ENCODE results near the gene SYTL2. TPM values are rescaled to one million over a fixed set of nuclear protein-coding genes. Genes with fewer than 3 reads are reported as not detected.
"Not testable (repeated sequence)": the region's sequence is repeated elsewhere in the genome, so short reads cannot be mapped to it uniquely, and the experiment has no call there.

The SYTL2 gene
- total and polyA plus RNA-seq, 9 donors, result 50.8 to 99.5 (median 61.2) TPM

- not testable (repeated sequence) for H3K27ac ChIP-seq (ENCODE audit: low read length); H3K27me3 ChIP-seq (ENCODE audit: control insufficient read depth, insufficient read depth, low read length); H3K36me3 ChIP-seq (ENCODE audit: control insufficient read depth, insufficient read depth, low read length); DNase-seq; H3K4me3 ChIP-seq (ENCODE audit: low read length); H3K9me3 ChIP-seq (replicated peaks; ENCODE audit: control insufficient read depth, low read depth, low read length); H3K4me1 ChIP-seq (ENCODE audit: control insufficient read depth, insufficient read depth, low read length)
- no CpG with 5 or more reads among the region's 3 CpGs for WGBS (ENCODE audit: insufficient coverage)
These were observed 33.4 kb downstream of the SYTL2 start for GRCh38 chr11:85777603-85777972.

GRCh38 chr11:85776951-85777602 is 33.9 kb downstream of the SYTL2 start:
- no peak overlapping the region for H3K27ac ChIP-seq (ENCODE audit: low read length)
- no peaks in the 10 kb centered on the region for H3K36me3 ChIP-seq (ENCODE audit: control insufficient read depth, insufficient read depth, low read length)
- peaks cover 11% of the 10 kb centered on the region for H3K4me1 ChIP-seq (ENCODE audit: control insufficient read depth, insufficient read depth, low read length)
- no peak overlapping the region for H3K4me3 ChIP-seq (ENCODE audit: low read length)
- DNase-seq, result no peak
- no CpG with 5 or more reads among the region's 1 CpG for WGBS (ENCODE audit: insufficient coverage)
- peaks cover 4% of the 10 kb centered on the region for H3K9me3 ChIP-seq (replicated peaks; ENCODE audit: control insufficient read depth, low read depth, low read length)
- H3K27me3 ChIP-seq (ENCODE audit: control insufficient read depth, insufficient read depth, low read length), result no peaks in the 10 kb centered on the region

- H3K27ac ChIP-seq (ENCODE audit: low read length), result no peak overlapping the region
- WGBS (ENCODE audit: insufficient coverage), result 80% methylated on average over 1 of the region's 4 CpGs
These were observed 36.5 kb downstream of the SYTL2 start for GRCh38 chr11:85774256-85775101.

GRCh38 chr11:85772695-85773094 is 38.2 kb downstream of the SYTL2 start:
- H3K36me3 ChIP-seq (ENCODE audit: control insufficient read depth, insufficient read depth, low read length), result no peaks in the 10 kb centered on the region
- H3K9me3 ChIP-seq (replicated peaks; ENCODE audit: control insufficient read depth, low read depth, low read length), result peaks cover 5% of the 10 kb centered on the region
- peak; percentile 47 for DNase-seq
- no peak overlapping the region for H3K4me3 ChIP-seq (ENCODE audit: low read length)
- no peaks in the 10 kb centered on the region for H3K27me3 ChIP-seq (ENCODE audit: control insufficient read depth, insufficient read depth, low read length)
- peaks cover 9% of the 10 kb centered on the region for H3K4me1 ChIP-seq (ENCODE audit: control insufficient read depth, insufficient read depth, low read length)
- H3K27ac ChIP-seq (ENCODE audit: low read length), result peak overlapping the region; percentile 40

More at GRCh38 chr11:85774256-85775101, 36.5 kb downstream of the SYTL2 start:
- Histone ChIP-seq H3K27me3 (ENCODE audit: control insufficient read depth, insufficient read depth, low read length) (no peaks in the 10 kb centered on the region), H3K9me3 (replicated peaks; ENCODE audit: control insufficient read depth, low read depth, low read length) (peaks cover 2% of the 10 kb centered on the region), H3K36me3 (ENCODE audit: control insufficient read depth, insufficient read depth, low read length) (no peaks in the 10 kb centered on the region), H3K4me3 (ENCODE audit: low read length) (no peak overlapping the region), H3K4me1 (ENCODE audit: control insufficient read depth, insufficient read depth, low read length) (peaks cover 9% of the 10 kb centered on the region)
- DNase-seq, result no peak

DNA sequence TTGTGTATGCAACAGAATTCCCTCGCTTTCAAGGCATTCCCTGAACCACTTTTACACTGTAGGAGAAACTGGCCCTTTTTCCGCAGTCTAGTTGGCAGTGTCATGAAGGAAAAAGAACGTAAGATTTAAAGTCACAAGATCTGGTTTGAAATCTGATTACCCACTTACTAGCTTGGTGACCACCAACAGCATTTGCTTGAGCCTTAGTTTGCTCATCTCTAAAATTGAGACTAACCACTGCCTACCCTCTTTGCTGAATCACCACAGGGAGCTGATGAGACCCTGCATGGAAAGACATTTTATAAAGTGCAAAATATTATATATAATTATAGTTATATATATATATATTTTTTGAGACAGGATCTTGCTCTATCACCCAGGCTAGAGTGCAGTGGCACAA is 39.4 kb downstream of the SYTL2 start:
- no peak overlapping the region for H3K27ac ChIP-seq (ENCODE audit: low read length)
- H3K9me3 ChIP-seq (replicated peaks; ENCODE audit: control insufficient read depth, low read depth, low read length), result peaks cover 5% of the 10 kb centered on the region
- H3K27me3 ChIP-seq (ENCODE audit: control insufficient read depth, insufficient read depth, low read length), result no peaks in the 10 kb centered on the region
- DNase-seq, result no peak
- H3K36me3 ChIP-seq (ENCODE audit: control insufficient read depth, insufficient read depth, low read length), result no peaks in the 10 kb centered on the region
- no peak overlapping the region for H3K4me3 ChIP-seq (ENCODE audit: low read length)
- WGBS (ENCODE audit: insufficient coverage), result no CpG with 5 or more reads among the region's 3 CpGs
- peaks cover 9% of the 10 kb centered on the region for H3K4me1 ChIP-seq (ENCODE audit: control insufficient read depth, insufficient read depth, low read length)

- Histone ChIP-seq H3K4me3 (ENCODE audit: low read length) (no peak overlapping the region), H3K9me3 (replicated peaks; ENCODE audit: control insufficient read depth, low read depth, low read length) (peaks cover 5% of the 10 kb centered on the region), H3K27ac (ENCODE audit: low read length) (no peak overlapping the region), H3K4me1 (ENCODE audit: control insufficient read depth, insufficient read depth, low read length) (peaks cover 9% of the 10 kb centered on the region), H3K36me3 (ENCODE audit: control insufficient read depth, insufficient read depth, low read length) (no peaks in the 10 kb centered on the region), H3K27me3 (ENCODE audit: control insufficient read depth, insufficient read depth, low read length) (no peaks in the 10 kb centered on the region)
- no peak for DNase-seq
- 79% methylated on average over 5 of the region's 5 CpGs for WGBS (ENCODE audit: insufficient coverage)
These were observed 41.2 kb downstream of the SYTL2 start for GRCh38 chr11:85769771-85770170.

DNA sequence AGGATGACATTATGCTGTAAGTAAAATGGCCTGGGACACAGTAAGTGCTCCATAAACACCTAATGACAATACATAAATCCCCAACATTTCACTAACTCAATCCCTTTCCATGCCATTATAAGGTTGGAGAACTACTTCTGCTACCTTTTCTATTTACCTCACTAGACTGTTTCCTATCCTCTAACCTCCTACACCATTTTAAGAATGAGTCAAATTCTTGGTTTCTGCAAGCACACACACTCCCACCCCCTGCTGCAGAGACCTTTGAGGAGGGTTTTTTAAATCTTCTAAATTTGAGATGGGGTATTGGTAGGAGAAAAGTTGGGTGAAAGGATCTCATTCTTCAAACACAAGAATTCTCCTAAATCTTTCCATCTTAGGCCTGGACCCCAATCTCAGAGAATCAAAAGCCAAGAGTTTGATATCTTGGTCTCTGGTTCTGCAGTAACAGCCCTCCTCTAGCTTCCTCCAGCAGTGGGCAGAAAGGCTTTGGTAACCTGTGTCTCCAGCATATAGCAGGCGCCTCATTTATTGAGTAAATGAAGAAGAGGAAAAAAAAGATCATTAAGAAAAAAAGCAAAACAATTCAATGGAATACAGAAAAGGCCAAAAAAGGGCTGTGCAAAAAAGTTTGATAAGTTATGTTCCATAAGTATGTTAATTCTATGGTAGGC is 42.3 kb downstream of the SYTL2 start:
- WGBS (ENCODE audit: insufficient coverage), result no CpG with 5 or more reads among the region's 1 CpG
- peaks cover 5% of the 10 kb centered on the region for H3K9me3 ChIP-seq (replicated peaks; ENCODE audit: control insufficient read depth, low read depth, low read length)
- H3K27me3 ChIP-seq (ENCODE audit: control insufficient read depth, insufficient read depth, low read length), result no peaks in the 10 kb centered on the region
- DNase-seq, result no peak
- peaks cover 9% of the 10 kb centered on the region for H3K4me1 ChIP-seq (ENCODE audit: control insufficient read depth, insufficient read depth, low read length)
- H3K4me3 ChIP-seq (ENCODE audit: low read length), result no peak overlapping the region
- no peaks in the 10 kb centered on the region for H3K36me3 ChIP-seq (ENCODE audit: control insufficient read depth, insufficient read depth, low read length)
- no peak overlapping the region for H3K27ac ChIP-seq (ENCODE audit: low read length)

- H3K27ac ChIP-seq (ENCODE audit: low read length), result no peak overlapping the region
- no CpG with 5 or more reads among the region's 2 CpGs for WGBS (ENCODE audit: insufficient coverage)
- H3K4me3 ChIP-seq (ENCODE audit: low read length), result no peak overlapping the region
- DNase-seq, result no peak
- no peaks in the 10 kb centered on the region for H3K27me3 ChIP-seq (ENCODE audit: control insufficient read depth, insufficient read depth, low read length)
- peaks cover 2% of the 10 kb centered on the region for H3K4me1 ChIP-seq (ENCODE audit: control insufficient read depth, insufficient read depth, low read length)
- no peaks in the 10 kb centered on the region for H3K36me3 ChIP-seq (ENCODE audit: control insufficient read depth, insufficient read depth, low read length)
- peaks cover 5% of the 10 kb centered on the region for H3K9me3 ChIP-seq (replicated peaks; ENCODE audit: control insufficient read depth, low read depth, low read length)
These were observed 43.5 kb downstream of the SYTL2 start for GRCh38 chr11:85767246-85767945.

GRCh38 chr11:85766721-85767161 is 44.2 kb downstream of the SYTL2 start:
- no peaks in the 10 kb centered on the region for H3K36me3 ChIP-seq (ENCODE audit: control insufficient read depth, insufficient read depth, low read length)
- no peak overlapping the region for H3K4me3 ChIP-seq (ENCODE audit: low read length)
- DNase-seq, result no peak
- 60% methylated on average over 1 of the region's 2 CpGs for WGBS (ENCODE audit: insufficient coverage)
- H3K4me1 ChIP-seq (ENCODE audit: control insufficient read depth, insufficient read depth, low read length), result no peaks in the 10 kb centered on the region
- no peaks in the 10 kb centered on the region for H3K27me3 ChIP-seq (ENCODE audit: control insufficient read depth, insufficient read depth, low read length)
- H3K9me3 ChIP-seq (replicated peaks; ENCODE audit: control insufficient read depth, low read depth, low read length), result peaks cover 5% of the 10 kb centered on the region
- no peak overlapping the region for H3K27ac ChIP-seq (ENCODE audit: low read length)

DNA sequence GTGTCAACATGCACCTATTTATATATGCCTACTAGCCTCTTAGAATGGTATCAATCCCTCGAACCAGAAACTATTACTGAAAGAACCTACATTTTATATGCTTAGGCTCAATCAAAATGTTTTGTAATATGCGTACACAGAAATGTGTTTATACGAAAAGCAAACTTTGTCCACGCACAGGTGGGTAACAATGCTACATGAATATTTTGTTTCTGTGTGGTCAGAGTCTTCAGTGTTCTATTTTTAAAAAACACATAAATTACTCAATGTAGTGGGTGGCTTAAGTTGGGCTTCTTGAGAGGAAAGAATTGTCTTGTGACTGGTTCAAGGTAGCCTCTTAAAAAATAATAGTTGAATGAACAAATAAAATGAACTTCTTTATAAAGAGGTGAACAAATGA is 46.1 kb downstream of the SYTL2 start:
- peaks cover 2% of the 10 kb centered on the region for H3K4me1 ChIP-seq (ENCODE audit: control insufficient read depth, insufficient read depth, low read length)
- H3K36me3 ChIP-seq (ENCODE audit: control insufficient read depth, insufficient read depth, low read length), result no peaks in the 10 kb centered on the region
- no peak overlapping the region for H3K27ac ChIP-seq (ENCODE audit: low read length)
- WGBS (ENCODE audit: insufficient coverage), result no CpG with 5 or more reads among the region's 4 CpGs
- no peaks in the 10 kb centered on the region for H3K27me3 ChIP-seq (ENCODE audit: control insufficient read depth, insufficient read depth, low read length)
- H3K9me3 ChIP-seq (replicated peaks; ENCODE audit: control insufficient read depth, low read depth, low read length), result peaks cover 5% of the 10 kb centered on the region
- H3K4me3 ChIP-seq (ENCODE audit: low read length), result no peak overlapping the region
- no peak for DNase-seq
